Measurements from ENCODE around the gene ACTR3. TPM values are rescaled to one million over a fixed set of nuclear protein-coding genes. Genes with fewer than 3 reads are reported as not detected.
A peak's percentile ranks its signal among the peaks of the same experiment; 100 is the strongest.

The ACTR3 gene
- total and polyA plus RNA-seq, 10 of the 15 experiments (the other 5 are each of a cell fraction or from before 2014, with no cell fraction given): 79.1 to 616 (median 471) TPM

DNA sequence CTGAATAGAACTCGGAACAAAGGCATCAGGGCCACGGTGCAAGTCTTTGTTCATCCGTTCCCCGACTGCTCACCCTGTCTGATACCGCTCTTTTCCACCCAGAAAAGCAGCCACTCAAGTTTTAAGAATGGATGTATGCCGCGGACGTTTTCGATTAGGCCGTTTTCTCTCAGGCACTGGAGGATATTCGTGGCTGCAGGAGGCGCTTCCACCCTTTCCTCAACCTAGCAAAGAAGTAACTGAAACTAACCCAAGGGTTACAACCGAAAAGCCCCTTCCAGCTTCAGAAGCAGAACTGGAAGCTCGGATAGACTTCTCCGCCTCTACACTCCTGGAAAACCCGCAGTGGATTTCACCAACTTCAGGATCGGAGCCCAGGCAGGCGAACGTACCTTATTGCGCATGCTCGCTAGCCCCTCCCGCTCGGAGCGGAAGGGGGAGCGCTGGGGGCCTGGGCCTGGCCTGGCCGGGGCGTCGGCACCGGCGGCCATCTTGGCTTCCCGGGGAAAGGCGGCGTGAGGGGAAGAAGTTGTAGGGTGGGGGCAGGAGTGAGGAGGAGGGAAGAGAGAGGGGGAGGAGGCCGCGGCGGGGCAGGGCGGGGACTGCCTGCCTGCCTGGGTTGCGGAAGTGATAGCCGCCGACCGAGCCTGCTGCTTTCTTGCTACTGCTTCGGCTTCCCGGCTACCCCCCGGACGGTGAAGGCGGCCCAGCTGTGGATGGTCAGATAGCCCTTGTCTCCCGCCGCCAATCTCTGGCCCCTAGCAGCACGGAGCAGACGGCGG lies at the start of gene ACTR3 (continued):
- TF ChIP-seq, protein P1, sequence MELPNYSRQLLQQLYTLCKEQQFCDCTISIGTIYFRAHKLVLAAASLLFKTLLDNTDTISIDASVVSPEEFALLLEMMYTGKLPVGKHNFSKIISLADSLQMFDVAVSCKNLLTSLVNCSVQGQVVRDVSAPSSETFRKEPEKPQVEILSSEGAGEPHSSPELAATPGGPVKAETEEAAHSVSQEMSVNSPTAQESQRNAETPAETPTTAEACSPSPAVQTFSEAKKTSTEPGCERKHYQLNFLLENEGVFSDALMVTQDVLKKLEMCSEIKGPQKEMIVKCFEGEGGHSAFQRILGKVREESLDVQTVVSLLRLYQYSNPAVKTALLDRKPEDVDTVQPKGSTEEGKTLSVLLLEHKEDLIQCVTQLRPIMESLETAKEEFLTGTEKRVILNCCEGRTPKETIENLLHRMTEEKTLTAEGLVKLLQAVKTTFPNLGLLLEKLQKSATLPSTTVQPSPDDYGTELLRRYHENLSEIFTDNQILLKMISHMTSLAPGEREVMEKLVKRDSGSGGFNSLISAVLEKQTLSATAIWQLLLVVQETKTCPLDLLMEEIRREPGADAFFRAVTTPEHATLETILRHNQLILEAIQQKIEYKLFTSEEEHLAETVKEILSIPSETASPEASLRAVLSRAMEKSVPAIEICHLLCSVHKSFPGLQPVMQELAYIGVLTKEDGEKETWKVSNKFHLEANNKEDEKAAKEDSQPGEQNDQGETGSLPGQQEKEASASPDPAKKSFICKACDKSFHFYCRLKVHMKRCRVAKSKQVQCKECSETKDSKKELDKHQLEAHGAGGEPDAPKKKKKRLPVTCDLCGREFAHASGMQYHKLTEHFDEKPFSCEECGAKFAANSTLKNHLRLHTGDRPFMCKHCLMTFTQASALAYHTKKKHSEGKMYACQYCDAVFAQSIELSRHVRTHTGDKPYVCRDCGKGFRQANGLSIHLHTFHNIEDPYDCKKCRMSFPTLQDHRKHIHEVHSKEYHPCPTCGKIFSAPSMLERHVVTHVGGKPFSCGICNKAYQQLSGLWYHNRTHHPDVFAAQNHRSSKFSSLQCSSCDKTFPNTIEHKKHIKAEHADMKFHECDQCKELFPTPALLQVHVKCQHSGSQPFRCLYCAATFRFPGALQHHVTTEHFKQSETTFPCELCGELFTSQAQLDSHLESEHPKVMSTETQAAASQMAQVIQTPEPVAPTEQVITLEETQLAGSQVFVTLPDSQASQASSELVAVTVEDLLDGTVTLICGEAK (IDR thresholded peaks at IDR 0.05; ENCODE audit: borderline replicate concordance): peak; percentile 73; the same call in 1 of the 2 replicates
- TF ChIP-seq CBFB (IDR thresholded peaks at IDR 0.05; ENCODE audit: low read depth): peak; percentile 88
- no peak for TF ChIP-seq GATAD2B (conservative IDR thresholded peaks at IDR 0.05; ENCODE audit: low read depth)
- TF ChIP-seq BHLHE40 (IDR thresholded peaks at IDR 0.05; ENCODE audit: borderline replicate concordance in 1 of 2, low read depth in 2 of 2, low read length in 1 of 2): peak; percentile 41 to 59; a peak in 2 of 4 replicates
- peak; percentile 80 for TF ChIP-seq CREM (IDR thresholded peaks at IDR 0.05; ENCODE audit: low read depth)
- TF ChIP-seq, protein P2, sequence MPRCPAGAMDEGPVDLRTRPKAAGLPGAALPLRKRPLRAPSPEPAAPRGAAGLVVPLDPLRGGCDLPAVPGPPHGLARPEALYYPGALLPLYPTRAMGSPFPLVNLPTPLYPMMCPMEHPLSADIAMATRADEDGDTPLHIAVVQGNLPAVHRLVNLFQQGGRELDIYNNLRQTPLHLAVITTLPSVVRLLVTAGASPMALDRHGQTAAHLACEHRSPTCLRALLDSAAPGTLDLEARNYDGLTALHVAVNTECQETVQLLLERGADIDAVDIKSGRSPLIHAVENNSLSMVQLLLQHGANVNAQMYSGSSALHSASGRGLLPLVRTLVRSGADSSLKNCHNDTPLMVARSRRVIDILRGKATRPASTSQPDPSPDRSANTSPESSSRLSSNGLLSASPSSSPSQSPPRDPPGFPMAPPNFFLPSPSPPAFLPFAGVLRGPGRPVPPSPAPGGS (IDR thresholded peaks at IDR 0.05; ENCODE audit: borderline replicate concordance, insufficient read depth, low read depth, low read length, poor library complexity, severe bottlenecking): no peak
- TF ChIP-seq SIN3A (IDR thresholded peaks at IDR 0.05; ENCODE audit: low read depth, low read length): peak; percentile 41; the same call in 1 of the 2 replicates
- TF ChIP-seq, protein P3, sequence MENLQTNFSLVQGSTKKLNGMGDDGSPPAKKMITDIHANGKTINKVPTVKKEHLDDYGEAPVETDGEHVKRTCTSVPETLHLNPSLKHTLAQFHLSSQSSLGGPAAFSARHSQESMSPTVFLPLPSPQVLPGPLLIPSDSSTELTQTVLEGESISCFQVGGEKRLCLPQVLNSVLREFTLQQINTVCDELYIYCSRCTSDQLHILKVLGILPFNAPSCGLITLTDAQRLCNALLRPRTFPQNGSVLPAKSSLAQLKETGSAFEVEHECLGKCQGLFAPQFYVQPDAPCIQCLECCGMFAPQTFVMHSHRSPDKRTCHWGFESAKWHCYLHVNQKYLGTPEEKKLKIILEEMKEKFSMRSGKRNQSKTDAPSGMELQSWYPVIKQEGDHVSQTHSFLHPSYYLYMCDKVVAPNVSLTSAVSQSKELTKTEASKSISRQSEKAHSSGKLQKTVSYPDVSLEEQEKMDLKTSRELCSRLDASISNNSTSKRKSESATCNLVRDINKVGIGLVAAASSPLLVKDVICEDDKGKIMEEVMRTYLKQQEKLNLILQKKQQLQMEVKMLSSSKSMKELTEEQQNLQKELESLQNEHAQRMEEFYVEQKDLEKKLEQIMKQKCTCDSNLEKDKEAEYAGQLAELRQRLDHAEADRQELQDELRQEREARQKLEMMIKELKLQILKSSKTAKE (IDR thresholded peaks at IDR 0.05; ENCODE audit: low read depth, poor library complexity, severe bottlenecking): peak; percentile 83
- peak; percentile 43; the same call in 1 of the 2 replicates for TF ChIP-seq NRF1 (conservative IDR thresholded peaks at IDR 0.05; ENCODE audit: low read depth, low read length)
- TF ChIP-seq MXI1 (IDR thresholded peaks at IDR 0.05; ENCODE audit: low read depth, low read length): peak; percentile 69
- TF ChIP-seq CHD1 (IDR thresholded peaks at IDR 0.05; ENCODE audit: low read depth, low read length): 0 out of 2 replicates have a peak, but pooled peaks have one; percentile 2
- no peak for TF ChIP-seq MYB (IDR thresholded peaks at IDR 0.05; ENCODE audit: borderline replicate concordance, low read depth, low read length)
- TF ChIP-seq, protein P4, sequence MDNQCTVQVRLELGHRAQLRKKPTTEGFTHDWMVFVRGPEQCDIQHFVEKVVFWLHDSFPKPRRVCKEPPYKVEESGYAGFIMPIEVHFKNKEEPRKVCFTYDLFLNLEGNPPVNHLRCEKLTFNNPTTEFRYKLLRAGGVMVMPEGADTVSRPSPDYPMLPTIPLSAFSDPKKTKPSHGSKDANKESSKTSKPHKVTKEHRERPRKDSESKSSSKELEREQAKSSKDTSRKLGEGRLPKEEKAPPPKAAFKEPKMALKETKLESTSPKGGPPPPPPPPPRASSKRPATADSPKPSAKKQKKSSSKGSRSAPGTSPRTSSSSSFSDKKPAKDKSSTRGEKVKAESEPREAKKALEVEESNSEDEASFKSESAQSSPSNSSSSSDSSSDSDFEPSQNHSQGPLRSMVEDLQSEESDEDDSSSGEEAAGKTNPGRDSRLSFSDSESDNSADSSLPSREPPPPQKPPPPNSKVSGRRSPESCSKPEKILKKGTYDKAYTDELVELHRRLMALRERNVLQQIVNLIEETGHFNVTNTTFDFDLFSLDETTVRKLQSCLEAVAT (IDR thresholded peaks at IDR 0.05): peak; percentile 86
- TF ChIP-seq, protein P5, sequence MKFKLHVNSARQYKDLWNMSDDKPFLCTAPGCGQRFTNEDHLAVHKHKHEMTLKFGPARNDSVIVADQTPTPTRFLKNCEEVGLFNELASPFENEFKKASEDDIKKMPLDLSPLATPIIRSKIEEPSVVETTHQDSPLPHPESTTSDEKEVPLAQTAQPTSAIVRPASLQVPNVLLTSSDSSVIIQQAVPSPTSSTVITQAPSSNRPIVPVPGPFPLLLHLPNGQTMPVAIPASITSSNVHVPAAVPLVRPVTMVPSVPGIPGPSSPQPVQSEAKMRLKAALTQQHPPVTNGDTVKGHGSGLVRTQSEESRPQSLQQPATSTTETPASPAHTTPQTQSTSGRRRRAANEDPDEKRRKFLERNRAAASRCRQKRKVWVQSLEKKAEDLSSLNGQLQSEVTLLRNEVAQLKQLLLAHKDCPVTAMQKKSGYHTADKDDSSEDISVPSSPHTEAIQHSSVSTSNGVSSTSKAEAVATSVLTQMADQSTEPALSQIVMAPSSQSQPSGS (IDR thresholded peaks at IDR 0.05; ENCODE audit: low read length): peak; percentile 83
- no peak for TF ChIP-seq ZNF622 (IDR thresholded peaks at IDR 0.05)
- peak in 1 of 2 experiments; percentile 90; a peak in 2 of 4 replicates for TF ChIP-seq ETV6 (conservative IDR thresholded peaks at IDR 0.05 in 1 of 2, IDR thresholded peaks at IDR 0.05 in 1 of 2; ENCODE audit: borderline replicate concordance in 1 of 2, low read depth in 1 of 2)
- TF ChIP-seq POLR2A (IDR thresholded peaks at IDR 0.05; ENCODE audit: low read depth, low read length): peak; percentile 91
- peak; percentile 98 for TF ChIP-seq IKZF1 (conservative IDR thresholded peaks at IDR 0.05)
